T-helper 9 cell (primary cell): ENCODE data around the gene DPH3.

Experiments
- DNase-seq: peaks from one replicate; pipeline ENCODE4 v3.0.0-alpha.2; 2020

Gene DPH3

GRCh38 chr3:16254916-16255315 is 9.8 kb downstream of the DPH3 start:
- no peak for DNase-seq

- no peak for DNase-seq
Measured at GRCh38 chr3:16253601-16254000, 11.1 kb downstream of the DPH3 start.

GRCh38 chr3:16252988-16253387 is 11.8 kb downstream of the DPH3 start:
- DNase-seq: no peak

GRCh38 chr3:16252243-16252978 is 12.3 kb downstream of the DPH3 start:
- DNase-seq: no peak

GRCh38 chr3:16251316-16252085 is 13.2 kb downstream of the DPH3 start:
- DNase-seq: no peak

GRCh38 chr3:16249886-16250285 is 14.9 kb downstream of the DPH3 start:
- no peak for DNase-seq

GRCh38 chr3:16249336-16249735 is 15.4 kb downstream of the DPH3 start:
- no peak for DNase-seq

- DNase-seq: no peak
Measured at GRCh38 chr3:16248556-16248955, 16.2 kb downstream of the DPH3 start.

- peak; percentile 70 for DNase-seq
Measured at GRCh38 chr3:16247282-16248061, 17.3 kb downstream of the DPH3 start.

GRCh38 chr3:16245609-16246008 is 19.1 kb downstream of the DPH3 start:
- DNase-seq: no peak

GRCh38 chr3:16243706-16244490 is 20.8 kb downstream of the DPH3 start:
- no peak for DNase-seq

- DNase-seq: no peak
Measured at GRCh38 chr3:16242177-16242576, 22.6 kb downstream of the DPH3 start.

- no peak for DNase-seq
Measured at GRCh38 chr3:16241225-16241624, 23.5 kb downstream of the DPH3 start.

GRCh38 chr3:16240229-16241023 is 24.3 kb downstream of the DPH3 start:
- no peak for DNase-seq

GRCh38 chr3:16239780-16240179 is 25.0 kb downstream of the DPH3 start:
- no peak for DNase-seq

- DNase-seq: no peak
Measured at GRCh38 chr3:16239086-16239770, 25.5 kb downstream of the DPH3 start.

GRCh38 chr3:16236856-16237393 is 27.8 kb downstream of the DPH3 start:
- DNase-seq: no peak

- no peak for DNase-seq
Measured at GRCh38 chr3:16236030-16236639, 28.6 kb downstream of the DPH3 start.

- no peak for DNase-seq
Measured at GRCh38 chr3:16234281-16234680, 30.5 kb downstream of the DPH3 start.

GRCh38 chr3:16233806-16234205 is 30.9 kb downstream of the DPH3 start:
- DNase-seq: no peak
